GM19025 (cell line): Measurements from ENCODE around the gene NRN1L.

Experiments used
- ATAC-seq: cut with Tn5 transposase; IDR thresholded peaks from one replicate; pipeline ENCODE4 v1.9.1; 2021; ENCODE audit warnings: mild to moderate bottlenecking, low read depth, moderate library complexity; ENCODE audit not compliant: unreplicated experiment

NRN1L gene

DNA sequence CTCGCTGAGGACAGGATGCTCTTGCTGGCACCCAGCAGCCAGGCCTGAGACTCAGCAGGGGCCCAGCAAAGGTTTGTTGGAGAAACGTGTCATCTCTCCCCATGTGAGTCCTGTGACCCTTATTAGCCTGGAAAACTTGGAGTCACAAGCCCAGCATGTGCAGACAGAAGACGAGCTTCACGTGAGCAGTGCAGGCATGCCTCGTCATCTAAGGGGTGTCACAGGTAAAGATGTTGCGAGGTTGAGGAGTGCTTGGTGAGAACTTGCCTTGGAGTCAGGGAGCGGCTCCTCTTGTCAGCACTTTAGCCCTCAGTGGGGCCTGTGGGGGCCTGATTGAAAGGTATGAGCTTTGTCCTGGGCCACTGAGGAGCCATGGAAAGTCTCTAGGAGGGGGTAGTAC is 49.1 kb downstream of the NRN1L start:
- no peak for ATAC-seq

DNA sequence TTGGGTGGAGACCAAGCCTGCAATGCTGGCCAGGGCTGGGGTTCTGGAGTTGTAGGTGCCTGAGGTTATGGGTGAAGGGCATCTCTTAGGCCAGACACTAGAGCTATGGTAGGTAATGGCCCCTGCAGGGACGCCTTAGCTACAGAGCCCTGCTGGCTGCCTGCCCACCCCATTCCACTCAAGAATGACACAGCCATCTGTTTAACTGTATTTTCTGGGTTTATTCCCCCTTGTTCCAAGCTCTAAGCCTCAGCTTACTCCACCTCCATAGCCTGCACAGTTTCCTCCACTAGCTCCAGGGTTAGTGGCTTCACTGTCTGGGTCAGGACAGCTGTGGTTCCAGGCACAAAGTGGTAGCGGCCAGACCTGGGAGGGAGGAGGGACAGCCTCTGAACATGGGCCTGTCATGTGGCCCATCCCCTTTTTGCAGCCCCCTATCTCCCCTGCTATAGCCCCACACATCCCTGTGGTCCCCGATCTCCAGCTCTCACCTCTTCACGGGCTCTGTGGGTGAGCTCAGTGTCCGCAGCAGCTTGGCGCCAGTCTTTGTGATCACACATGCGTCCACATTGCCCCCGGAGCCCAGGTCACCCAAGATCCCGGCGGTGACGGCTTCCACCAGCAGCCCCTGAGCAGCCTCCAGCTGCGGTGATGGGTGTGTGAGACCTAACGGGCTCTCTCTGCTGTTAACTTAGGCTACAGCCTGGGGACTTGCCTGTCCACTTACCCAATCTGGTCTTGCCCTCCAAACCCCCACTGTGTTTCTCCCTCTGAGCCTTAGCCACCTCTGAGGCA is 49.8 kb downstream of the NRN1L start:
- ATAC-seq, result no peak

DNA sequence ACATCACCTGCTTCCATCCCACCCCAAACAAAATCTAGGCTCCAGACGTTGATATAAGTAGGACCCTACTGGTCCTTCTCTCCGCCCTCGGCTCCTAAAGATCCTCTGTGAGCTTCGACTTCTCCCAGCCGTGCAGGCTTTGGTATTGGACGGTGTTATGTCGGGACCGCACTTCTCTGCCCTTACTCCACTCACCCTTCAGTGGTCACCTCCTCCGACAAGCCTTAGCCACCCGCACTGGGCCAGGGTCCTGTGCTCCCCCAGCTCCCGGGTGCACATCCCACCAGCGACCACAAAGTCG is 50.4 kb downstream of the NRN1L start:
- no peak for ATAC-seq

DNA sequence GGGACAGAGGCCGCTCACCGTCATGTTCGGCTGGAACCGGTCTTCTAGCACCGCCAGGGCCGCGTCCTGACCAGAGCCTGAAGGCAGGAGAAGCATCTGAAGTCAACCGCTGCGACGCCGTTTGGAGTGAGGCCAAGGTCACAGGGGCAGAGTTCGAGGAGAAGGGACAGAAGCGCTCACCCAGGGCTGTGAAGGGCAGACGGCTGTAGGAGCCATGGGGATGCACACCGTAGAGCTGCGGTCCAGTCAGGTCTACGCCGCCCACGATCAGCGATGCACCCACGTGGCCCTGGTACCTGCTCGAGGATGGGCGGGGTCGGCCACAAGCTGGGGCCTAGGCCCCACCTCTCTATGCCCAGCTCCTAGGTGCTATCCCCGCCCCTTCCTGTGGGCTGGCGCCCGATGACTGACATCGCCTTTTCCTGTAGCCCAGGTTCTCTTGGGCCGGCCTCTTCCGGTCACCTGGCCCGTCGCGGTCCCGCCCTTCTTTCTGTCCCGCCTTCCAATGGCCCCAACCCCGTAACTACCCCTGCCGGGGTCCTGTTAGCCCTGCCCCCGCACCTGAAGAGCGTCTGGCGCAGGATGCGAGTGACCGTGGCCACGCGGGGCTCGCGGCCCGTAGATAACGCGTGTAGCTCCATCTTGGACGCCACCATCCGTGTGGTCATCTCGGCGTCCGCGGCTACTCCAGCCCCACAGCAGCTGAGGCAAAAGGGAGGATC is 50.9 kb downstream of the NRN1L start:
- peak; percentile 93 for ATAC-seq
